Measurements from ENCODE around the gene HACD3.

HACD3 gene

GRCh38 chr15:65569728-65570127, 39.5 kb downstream of the HACD3 start:
- Mint-ChIP-seq H3K36me3 (peaks cover 29% of the 10 kb centered on the region), H3K27ac (no peak overlapping the region), H3K27me3 (no peaks in the 10 kb centered on the region), H3K4me3 (no peak overlapping the region), H3K4me1 (no peaks in the 10 kb centered on the region), H3K9me3 (peaks cover 4% of the 10 kb centered on the region)
- no peak for ATAC-seq

GRCh38 chr15:65571971-65572370, 41.7 kb downstream of the HACD3 start:
- Mint-ChIP-seq H3K36me3 (peaks cover 11% of the 10 kb centered on the region), H3K9me3 (no peaks in the 10 kb centered on the region), H3K4me3 (no peak overlapping the region), H3K4me1 (no peaks in the 10 kb centered on the region), H3K27me3 (no peaks in the 10 kb centered on the region), H3K27ac (no peak overlapping the region)
- no peak for ATAC-seq

- Mint-ChIP-seq H3K27me3 (no peaks in the 10 kb centered on the region), H3K36me3 (peaks cover 32% of the 10 kb centered on the region), H3K4me3 (no peak overlapping the region), H3K27ac (no peak overlapping the region), H3K9me3 (no peaks in the 10 kb centered on the region), H3K4me1 (peaks cover 9% of the 10 kb centered on the region)
- no peak for ATAC-seq
Observed at GRCh38 chr15:65576664-65577063, 46.4 kb downstream of the HACD3 start.

- H3K27me3 Mint-ChIP-seq = no peaks in the 10 kb centered on the region
- H3K4me3 Mint-ChIP-seq = no peak overlapping the region
- H3K27ac Mint-ChIP-seq = peak overlapping the region; percentile 65
- H3K4me1 Mint-ChIP-seq = peaks cover 9% of the 10 kb centered on the region
- no peaks in the 10 kb centered on the region for H3K9me3 Mint-ChIP-seq
- no peak for ATAC-seq
- peaks cover 39% of the 10 kb centered on the region for H3K36me3 Mint-ChIP-seq
Observed at GRCh38 chr15:65577129-65577996, 47.1 kb downstream of the HACD3 start.

- Mint-ChIP-seq H3K27me3 (no peaks in the 10 kb centered on the region), H3K36me3 (peaks cover 51% of the 10 kb centered on the region)
Observed at GRCh38 chr15:65578904-65579728, 48.9 kb downstream of the HACD3 start.

GRCh38 chr15:65579762-65580161, 49.5 kb downstream of the HACD3 start:
- Mint-ChIP-seq H3K27ac (no peak overlapping the region), H3K4me1 (peaks cover 23% of the 10 kb centered on the region), H3K36me3 (peaks cover 51% of the 10 kb centered on the region), H3K4me3 (no peak overlapping the region), H3K9me3 (no peaks in the 10 kb centered on the region), H3K27me3 (no peaks in the 10 kb centered on the region)
- ATAC-seq = no peak

More at GRCh38 chr15:65578904-65579728, 48.9 kb downstream of the HACD3 start:
- peaks cover 19% of the 10 kb centered on the region for H3K4me1 Mint-ChIP-seq
- no peaks in the 10 kb centered on the region for H3K9me3 Mint-ChIP-seq
- H3K27ac Mint-ChIP-seq = no peak overlapping the region
- ATAC-seq = no peak
- H3K4me3 Mint-ChIP-seq = no peak overlapping the region

GRCh38 chr15:65580287-65580686, 50.0 kb downstream of the HACD3 start:
- Mint-ChIP-seq H3K4me1 (peaks cover 23% of the 10 kb centered on the region), H3K4me3 (no peak overlapping the region), H3K36me3 (peaks cover 51% of the 10 kb centered on the region), H3K27ac (no peak overlapping the region), H3K27me3 (no peaks in the 10 kb centered on the region), H3K9me3 (no peaks in the 10 kb centered on the region)
- no peak for ATAC-seq

- Mint-ChIP-seq H3K36me3 (peaks cover 56% of the 10 kb centered on the region), H3K4me3 (no peak overlapping the region), H3K9me3 (no peaks in the 10 kb centered on the region), H3K4me1 (peaks cover 21% of the 10 kb centered on the region), H3K27me3 (no peaks in the 10 kb centered on the region), H3K27ac (peak overlapping the region; percentile 32)
- ATAC-seq = no peak
Observed at GRCh38 chr15:65583701-65584100, 53.4 kb downstream of the HACD3 start.

GRCh38 chr15:65584241-65584640, 54.0 kb downstream of the HACD3 start:
- no peaks in the 10 kb centered on the region for H3K27me3 Mint-ChIP-seq
- H3K9me3 Mint-ChIP-seq = no peaks in the 10 kb centered on the region
- ATAC-seq = no peak
- H3K4me1 Mint-ChIP-seq = peaks cover 21% of the 10 kb centered on the region
- no peak overlapping the region for H3K4me3 Mint-ChIP-seq
- H3K36me3 Mint-ChIP-seq = peaks cover 53% of the 10 kb centered on the region
- H3K27ac Mint-ChIP-seq = peak overlapping the region; percentile 32

- Mint-ChIP-seq H3K27ac (no peak overlapping the region), H3K4me1 (peaks cover 31% of the 10 kb centered on the region), H3K4me3 (no peak overlapping the region), H3K36me3 (peaks cover 62% of the 10 kb centered on the region), H3K27me3 (no peaks in the 10 kb centered on the region), H3K9me3 (no peaks in the 10 kb centered on the region)
- ATAC-seq = no peak
Observed at GRCh38 chr15:65587094-65587493, 56.8 kb downstream of the HACD3 start.

- Mint-ChIP-seq H3K4me1 (no peaks in the 10 kb centered on the region), H3K4me3 (no peak overlapping the region), H3K36me3 (peaks cover 43% of the 10 kb centered on the region), H3K27me3 (no peaks in the 10 kb centered on the region), H3K9me3 (no peaks in the 10 kb centered on the region), H3K27ac (no peak overlapping the region)
- ATAC-seq = no peak
Observed at GRCh38 chr15:65595960-65596359, 65.7 kb downstream of the HACD3 start.

GRCh38 chr15:65598468-65598867, 68.2 kb downstream of the HACD3 start:
- ATAC-seq = no peak
- H3K27ac Mint-ChIP-seq = peak overlapping the region; percentile 27
- H3K9me3 Mint-ChIP-seq = no peaks in the 10 kb centered on the region
- H3K27me3 Mint-ChIP-seq = no peaks in the 10 kb centered on the region
- H3K36me3 Mint-ChIP-seq = peaks cover 26% of the 10 kb centered on the region
- no peak overlapping the region for H3K4me3 Mint-ChIP-seq
- no peaks in the 10 kb centered on the region for H3K4me1 Mint-ChIP-seq

- no peaks in the 10 kb centered on the region for H3K4me1 Mint-ChIP-seq
- no peaks in the 10 kb centered on the region for H3K27me3 Mint-ChIP-seq
- H3K9me3 Mint-ChIP-seq = no peaks in the 10 kb centered on the region
- H3K36me3 Mint-ChIP-seq = peaks cover 28% of the 10 kb centered on the region
- ATAC-seq = no peak
- H3K4me3 Mint-ChIP-seq = no peak overlapping the region
- H3K27ac Mint-ChIP-seq = no peak overlapping the region
Observed at GRCh38 chr15:65599677-65600076, 69.4 kb downstream of the HACD3 start.

- Mint-ChIP-seq H3K4me1 (no peaks in the 10 kb centered on the region), H3K36me3 (peaks cover 22% of the 10 kb centered on the region), H3K9me3 (no peaks in the 10 kb centered on the region), H3K27me3 (no peaks in the 10 kb centered on the region), H3K27ac (no peak overlapping the region), H3K4me3 (no peak overlapping the region)
- no peak for ATAC-seq
Observed at GRCh38 chr15:65603134-65603533, 72.9 kb downstream of the HACD3 start.

GRCh38 chr15:65603559-65603958, 73.3 kb downstream of the HACD3 start:
- no peak for ATAC-seq
- no peaks in the 10 kb centered on the region for H3K27me3 Mint-ChIP-seq
- no peaks in the 10 kb centered on the region for H3K9me3 Mint-ChIP-seq
- no peaks in the 10 kb centered on the region for H3K4me1 Mint-ChIP-seq
- H3K4me3 Mint-ChIP-seq = no peak overlapping the region
- H3K27ac Mint-ChIP-seq = no peak overlapping the region
- H3K36me3 Mint-ChIP-seq = peaks cover 19% of the 10 kb centered on the region
